ENCODE measurements around the gene COX10.
"Not testable (repeated sequence)": the region's sequence is repeated elsewhere in the genome, so short reads cannot be mapped to it uniquely, and the experiment has no call there.

The COX10 gene

GRCh38 chr17:14211246-14211645 is 141.9 kb downstream of the COX10 start:
- DNase-seq, result no peak

- DNase-seq, result no peak
These were observed 142.5 kb downstream of the COX10 start for GRCh38 chr17:14211801-14212200.

DNA sequence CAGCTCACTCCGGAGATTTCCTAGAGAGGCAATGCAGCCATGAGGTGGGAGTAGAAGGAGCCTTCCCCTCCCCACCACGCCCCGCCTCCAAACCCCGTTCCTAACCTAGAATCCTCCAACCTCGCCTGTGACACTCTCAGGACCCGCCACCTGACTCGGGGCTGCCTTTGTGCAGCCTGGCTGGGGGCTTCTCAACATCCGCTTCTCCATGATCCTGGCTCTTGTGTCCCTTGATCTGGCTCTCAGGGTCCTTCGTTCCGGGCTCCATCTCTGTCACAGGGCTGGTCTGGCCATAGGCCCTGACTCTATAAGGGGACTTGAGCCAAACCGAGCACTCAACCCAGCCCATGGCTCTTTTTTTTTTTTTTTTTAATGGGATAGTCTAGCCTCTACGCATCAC is 143.1 kb downstream of the COX10 start:
- DNase-seq, result no peak

DNA sequence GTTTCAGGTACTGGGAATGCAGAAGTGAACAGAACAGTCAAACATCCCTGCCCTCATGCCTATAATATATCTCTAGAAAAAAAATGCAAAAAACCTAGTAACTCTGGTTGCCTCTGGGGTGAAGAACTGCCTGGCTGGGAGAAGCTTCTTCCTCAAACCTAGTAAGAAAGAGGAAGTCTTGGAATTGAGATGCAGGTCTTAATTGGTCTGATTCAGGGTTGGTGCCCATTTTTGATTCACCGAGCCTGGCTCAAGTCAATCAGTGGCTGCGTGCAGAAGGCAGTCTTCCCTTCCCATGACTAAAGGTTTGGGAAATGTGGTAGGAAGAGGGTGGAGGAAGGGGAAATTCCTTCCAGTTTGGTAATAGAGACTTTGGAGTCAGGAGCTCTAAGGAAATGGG is 145.0 kb downstream of the COX10 start:
- no peak for DNase-seq

GRCh38 chr17:14222611-14223010 is 153.3 kb downstream of the COX10 start:
- DNase-seq, result no peak

- DNase-seq, result no peak
These were observed 156.1 kb downstream of the COX10 start for GRCh38 chr17:14225254-14225980.

- DNase-seq, result no peak
These were observed 157.7 kb downstream of the COX10 start for GRCh38 chr17:14227052-14227451.

DNA sequence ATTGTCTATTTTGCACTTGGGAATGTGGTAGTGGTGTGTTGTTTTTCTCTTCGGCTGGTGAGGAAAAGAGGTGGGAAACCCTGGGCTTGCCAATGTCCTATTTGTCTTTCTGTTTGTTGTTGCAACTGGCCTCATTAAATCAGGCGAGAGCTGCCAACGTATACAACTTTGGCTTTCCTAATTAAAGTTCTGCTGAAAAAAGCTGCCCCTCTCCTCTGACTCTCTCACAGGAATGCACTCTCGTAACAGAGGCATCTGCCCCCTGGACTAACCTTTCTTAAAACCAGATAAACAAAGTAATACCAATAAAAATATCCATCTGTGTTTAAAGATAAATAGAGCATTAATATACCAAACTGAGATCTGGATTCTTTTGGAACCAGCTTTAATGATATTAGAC is 159.6 kb downstream of the COX10 start:
- no peak for DNase-seq

- DNase-seq, result not testable (repeated sequence)
These were observed 161.9 kb downstream of the COX10 start for GRCh38 chr17:14231187-14231586.

- DNase-seq, result not testable (repeated sequence)
These were observed 165.7 kb downstream of the COX10 start for GRCh38 chr17:14235047-14235446.

- DNase-seq, result not testable (repeated sequence)
These were observed 166.7 kb downstream of the COX10 start for GRCh38 chr17:14236032-14236431.

- DNase-seq, result not testable (repeated sequence)
These were observed 167.5 kb downstream of the COX10 start, which contains the start of gene CDRT15 for GRCh38 chr17:14236762-14237161. Gene CDRT15 (minus strand): TSS chr17:14236862. CDS start chr17:14236833, 29 bp downstream.

DNA sequence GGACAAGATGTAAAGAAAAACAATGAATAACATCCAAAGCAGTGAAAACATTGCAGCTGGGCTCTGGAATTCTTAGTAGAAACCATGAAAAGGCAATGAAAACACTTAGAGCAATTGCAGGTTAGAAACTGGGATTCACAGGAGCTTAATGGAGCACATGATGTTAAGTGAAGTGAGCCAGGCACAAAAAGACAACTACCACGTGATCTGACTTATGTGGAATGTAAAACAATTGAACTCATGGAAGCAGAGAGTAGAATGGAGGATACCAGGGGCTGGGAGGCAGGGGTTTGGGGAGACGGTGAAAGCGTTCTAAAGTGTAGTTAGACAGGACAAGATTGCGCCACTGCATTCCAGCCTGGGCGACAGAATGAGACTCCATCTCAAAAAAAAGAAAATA is 170.0 kb downstream of the COX10 start:
- not testable (repeated sequence) for DNase-seq

DNA sequence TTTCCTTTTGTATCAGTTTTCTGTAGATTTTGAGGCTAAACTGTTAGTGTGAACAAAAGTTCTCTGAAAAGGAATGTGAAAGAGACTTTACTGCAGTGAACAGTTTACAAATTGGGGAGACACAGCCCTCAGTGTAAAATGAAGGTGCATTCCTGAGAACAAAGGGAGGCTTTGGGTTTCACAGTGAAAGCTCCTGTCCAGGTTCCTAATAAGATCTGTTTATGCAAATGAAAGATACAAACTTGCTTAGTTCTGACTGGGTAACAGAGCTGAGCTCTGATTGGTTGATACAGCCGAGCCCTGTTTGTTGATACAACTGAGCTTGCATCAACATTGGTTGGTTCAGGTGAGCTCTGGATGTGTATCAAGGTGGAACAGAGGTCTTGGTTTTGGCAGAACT is 175.7 kb downstream of the COX10 start:
- no peak for DNase-seq

DNA sequence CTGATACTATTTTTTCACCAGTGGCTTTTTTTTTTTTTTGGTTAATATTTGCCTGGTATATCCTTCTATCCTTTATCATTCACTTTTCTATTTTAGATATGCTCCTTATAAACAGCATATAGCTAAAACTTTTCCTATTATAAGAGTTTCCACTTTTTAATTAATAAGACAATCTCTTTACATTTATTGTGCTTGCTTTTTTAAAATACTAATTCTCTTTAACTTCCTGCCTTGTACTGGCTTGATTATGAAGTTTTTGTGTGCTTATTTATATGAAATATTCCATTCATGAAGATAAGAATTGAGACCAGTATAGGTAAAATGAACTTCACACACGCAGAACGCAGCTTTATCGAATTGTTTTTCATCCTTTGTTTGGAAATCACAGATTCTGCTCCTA is 176.3 kb downstream of the COX10 start:
- DNase-seq, result no peak
